Fibroblast of lung (primary cell): ENCODE data around the gene SPRYD3. TPM values are rescaled to one million over a fixed set of nuclear protein-coding genes. Genes with fewer than 3 reads are reported as not detected.
A peak's percentile ranks its signal among the peaks of the same experiment; 100 is the strongest.

Source experiments
- DNase-seq, 2 donors: peaks; one replicate each; pipeline versions ENCODE4 v3.0.0 to v3.0.0-alpha.2; 2010; ENCODE audit warnings: low read depth in 2 of 2
- H2AFZ ChIP-seq: 2 replicates; pipeline ENCODE4 v1.5.1; 2012; ENCODE audit warnings: low read length, control low read depth, inconsistent platforms
- H3K27ac ChIP-seq: 2 replicates; pipeline ENCODE4 v1.5.1; 2011; ENCODE audit warnings: low read length, control low read depth; ENCODE audit not compliant: insufficient read depth
- H3K27me3 ChIP-seq: 2 replicates; pipeline ENCODE4 v1.5.1; 2011; ENCODE audit warnings: mild to moderate bottlenecking, low read length; ENCODE audit not compliant: control insufficient read depth, insufficient read depth
- H3K36me3 ChIP-seq: 2 replicates; pipeline ENCODE4 v1.5.1; 2011; ENCODE audit warnings: low read length; ENCODE audit not compliant: control insufficient read depth, insufficient read depth
- H3K4me1 ChIP-seq: 2 replicates; pipeline ENCODE4 v1.5.1; 2011; ENCODE audit warnings: low read length; ENCODE audit not compliant: control insufficient read depth, insufficient read depth; ENCODE audit errors: extremely low read depth
- H3K4me2 ChIP-seq: 2 replicates; pipeline ENCODE4 v1.5.1; 2011; ENCODE audit warnings: low read length, control low read depth; ENCODE audit not compliant: insufficient read depth; ENCODE audit errors: extremely low read depth
- H3K4me3 ChIP-seq, 4 experiments: fragments of 200-600 bp in 1 of 4; sonication (generic) in 1 of 4; replicated peaks in 1 of 4; 2 replicates each; pipeline ENCODE4 v1.5.1; 2011 to 2016; ENCODE audit warnings: low read length in 4 of 4, low read depth in 3 of 4, mild to moderate bottlenecking in 3 of 4, control low read depth in 2 of 4, inconsistent platforms in 1 of 4, mixed read lengths in 1 of 4; ENCODE audit not compliant: insufficient read depth in 1 of 4; ENCODE audit errors: control extremely low read depth in 1 of 4
- H3K79me2 ChIP-seq: 2 replicates; pipeline ENCODE4 v1.5.1; 2012; ENCODE audit warnings: mild to moderate bottlenecking, low read length, inconsistent platforms; ENCODE audit not compliant: control insufficient read depth, insufficient read depth
- H3K9ac ChIP-seq: 2 replicates; pipeline ENCODE4 v1.5.1; 2011; ENCODE audit warnings: mild to moderate bottlenecking, low read length, control low read depth; ENCODE audit not compliant: insufficient read depth
- H3K9me3 ChIP-seq: 2 replicates; pipeline ENCODE4 v1.5.1; 2012; ENCODE audit warnings: low read depth, low read length; ENCODE audit not compliant: control insufficient read depth, insufficient read depth
- H4K20me1 ChIP-seq: 2 replicates; pipeline ENCODE4 v1.5.1; 2011; ENCODE audit warnings: low read length; ENCODE audit not compliant: control insufficient read depth, insufficient read depth; ENCODE audit errors: extremely low read depth
- EZH2 ChIP-seq: IDR thresholded peaks from 2 replicates; pipeline ENCODE4 v1.5.1; 2012; ENCODE audit warnings: low read length, control low read depth, mild to moderate bottlenecking; ENCODE audit errors: missing control alignments
- polyA plus RNA-seq, 2 donors: library from polyadenylated mRNA; depleted of rRNA in 1 of 2; stranded (reverse) in 1 of 2; unstranded in 1 of 2; fragments of >200 nt; gene quantifications; 2 replicates each; pipeline ENCODE4 v1.2.1, GENCODE V29; 2011 to 2012; ENCODE audit warnings: missing spikeins in 1 of 2
- total RNA-seq: library from RNA; depleted of rRNA; stranded (reverse); fragments of >200 nt; gene quantifications from 2 replicates; pipeline ENCODE4 v1.2.1, GENCODE V29; 2014
- TF ChIP-seq, protein P1 (sequence below), 2 donors: IDR thresholded peaks in 1 of 2; conservative IDR thresholded peaks in 1 of 2; 1 replicate in 1 of 2; 2 replicates in 1 of 2; pipeline ENCODE4 v1.5.1; 2011 to 2012; ENCODE audit warnings: low read length in 2 of 2, control low read depth in 1 of 2, inconsistent platforms in 1 of 2, low read depth in 1 of 2, mild to moderate bottlenecking in 1 of 2

SPRYD3 gene
- total and polyA plus RNA-seq, 2 donors (not counting 1 experiment from before 2014, with no cell fraction given) = 18.2 to 23.3 TPM

DNA sequence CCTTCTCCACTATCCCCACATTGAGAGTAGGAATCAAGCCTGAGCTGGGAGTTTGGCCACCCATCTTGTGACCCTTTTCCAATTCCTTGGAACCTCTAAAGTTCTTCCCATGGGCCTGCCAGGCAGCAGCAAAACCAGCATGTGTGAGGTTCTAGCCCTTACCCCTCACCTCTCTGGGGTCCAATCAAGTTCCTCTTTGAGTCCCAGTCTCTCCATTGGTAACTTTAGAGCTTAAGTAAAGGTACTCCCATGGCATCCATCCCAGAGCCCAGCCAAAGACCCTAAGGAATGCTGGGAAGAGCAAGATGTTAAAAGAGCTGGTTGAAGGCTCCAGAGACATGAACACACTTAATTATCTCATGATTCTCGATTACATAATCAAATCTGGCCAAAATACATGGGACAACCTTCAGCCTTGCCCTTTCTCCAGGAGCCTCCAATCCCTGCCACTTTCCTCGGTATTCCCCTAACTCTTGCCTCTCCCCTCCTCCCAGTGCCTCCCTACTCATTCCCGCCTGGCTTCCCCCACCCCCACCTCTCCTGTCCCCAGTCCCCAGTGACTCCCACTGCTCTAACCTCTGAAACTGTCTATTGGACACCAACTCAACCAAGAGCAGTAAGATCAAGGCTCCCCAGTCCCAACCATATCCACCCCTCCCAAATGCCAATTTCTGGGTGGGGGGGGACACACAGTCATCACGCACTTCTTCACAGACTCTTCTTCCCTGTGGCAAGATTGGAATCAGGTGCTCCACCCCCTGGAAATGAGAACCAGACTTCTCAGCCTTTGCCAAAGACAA is 34.1 kb downstream of the SPRYD3 start:
- Histone ChIP-seq H3K79me2 (peaks cover 11% of the 10 kb centered on the region), H2AFZ (no peak overlapping the region), H3K27ac (no peak overlapping the region), H3K9ac (no peak overlapping the region), H3K4me1 (peaks cover 19% of the 10 kb centered on the region), H3K36me3 (peaks cover 6% of the 10 kb centered on the region), H4K20me1 (no peaks in the 10 kb centered on the region), H3K4me2 (peak overlapping the region; percentile 45), H3K27me3 (no peaks in the 10 kb centered on the region), H3K9me3 (no peaks in the 10 kb centered on the region), H3K4me3 (peak overlapping the region in 3 of 4 experiments; percentile 46 to 83 (median 76))
- DNase-seq = no peak
- TF ChIP-seq, protein P1, sequence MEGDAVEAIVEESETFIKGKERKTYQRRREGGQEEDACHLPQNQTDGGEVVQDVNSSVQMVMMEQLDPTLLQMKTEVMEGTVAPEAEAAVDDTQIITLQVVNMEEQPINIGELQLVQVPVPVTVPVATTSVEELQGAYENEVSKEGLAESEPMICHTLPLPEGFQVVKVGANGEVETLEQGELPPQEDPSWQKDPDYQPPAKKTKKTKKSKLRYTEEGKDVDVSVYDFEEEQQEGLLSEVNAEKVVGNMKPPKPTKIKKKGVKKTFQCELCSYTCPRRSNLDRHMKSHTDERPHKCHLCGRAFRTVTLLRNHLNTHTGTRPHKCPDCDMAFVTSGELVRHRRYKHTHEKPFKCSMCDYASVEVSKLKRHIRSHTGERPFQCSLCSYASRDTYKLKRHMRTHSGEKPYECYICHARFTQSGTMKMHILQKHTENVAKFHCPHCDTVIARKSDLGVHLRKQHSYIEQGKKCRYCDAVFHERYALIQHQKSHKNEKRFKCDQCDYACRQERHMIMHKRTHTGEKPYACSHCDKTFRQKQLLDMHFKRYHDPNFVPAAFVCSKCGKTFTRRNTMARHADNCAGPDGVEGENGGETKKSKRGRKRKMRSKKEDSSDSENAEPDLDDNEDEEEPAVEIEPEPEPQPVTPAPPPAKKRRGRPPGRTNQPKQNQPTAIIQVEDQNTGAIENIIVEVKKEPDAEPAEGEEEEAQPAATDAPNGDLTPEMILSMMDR (conservative IDR thresholded peaks at IDR 0.05 in 1 of 2, IDR thresholded peaks at IDR 0.05 in 1 of 2; ENCODE audit: low read depth in 1 of 2, low read length in 2 of 2) = no peak
- no peak for TF ChIP-seq EZH2

DNA sequence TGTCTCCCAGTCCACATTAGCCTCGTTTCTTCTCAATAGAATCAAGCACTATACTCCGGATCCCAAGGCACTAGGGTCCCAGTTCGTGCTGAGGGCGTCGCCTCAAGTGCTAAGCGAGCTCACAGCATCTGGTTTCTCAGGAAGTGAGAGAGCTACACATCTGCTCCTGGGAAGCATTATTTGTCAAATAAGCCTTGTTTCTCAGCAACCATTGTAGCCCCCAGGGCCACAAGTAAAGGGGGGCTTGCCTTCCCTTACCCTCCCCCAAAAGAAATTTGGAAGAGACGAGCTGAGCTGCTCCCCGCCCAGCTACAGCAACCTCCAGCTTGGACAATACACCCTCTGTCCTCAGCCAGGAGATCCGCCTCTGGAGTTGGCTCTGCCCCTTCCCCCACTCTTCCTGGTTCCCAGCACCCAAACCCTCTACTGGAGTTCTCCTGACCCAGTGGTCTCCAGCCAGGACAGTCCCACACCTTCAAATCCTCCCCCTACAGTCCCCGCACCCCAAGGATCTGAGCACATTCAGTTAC is 35.1 kb downstream of the SPRYD3 start:
- TF ChIP-seq, protein P1 (conservative IDR thresholded peaks at IDR 0.05 in 1 of 2, IDR thresholded peaks at IDR 0.05 in 1 of 2; ENCODE audit: low read depth in 1 of 2, low read length in 2 of 2) = no peak
- no peak for TF ChIP-seq EZH2
- Histone ChIP-seq H3K4me3 (no peak overlapping the region), H4K20me1 (no peaks in the 10 kb centered on the region), H3K27ac (no peak overlapping the region), H3K4me2 (no peak overlapping the region), H3K4me1 (peaks cover 15% of the 10 kb centered on the region), H3K36me3 (peaks cover 12% of the 10 kb centered on the region), H3K79me2 (peaks cover 2% of the 10 kb centered on the region), H3K9me3 (no peaks in the 10 kb centered on the region), H2AFZ (no peak overlapping the region), H3K9ac (no peak overlapping the region), H3K27me3 (no peaks in the 10 kb centered on the region)
- DNase-seq = no peak

DNA sequence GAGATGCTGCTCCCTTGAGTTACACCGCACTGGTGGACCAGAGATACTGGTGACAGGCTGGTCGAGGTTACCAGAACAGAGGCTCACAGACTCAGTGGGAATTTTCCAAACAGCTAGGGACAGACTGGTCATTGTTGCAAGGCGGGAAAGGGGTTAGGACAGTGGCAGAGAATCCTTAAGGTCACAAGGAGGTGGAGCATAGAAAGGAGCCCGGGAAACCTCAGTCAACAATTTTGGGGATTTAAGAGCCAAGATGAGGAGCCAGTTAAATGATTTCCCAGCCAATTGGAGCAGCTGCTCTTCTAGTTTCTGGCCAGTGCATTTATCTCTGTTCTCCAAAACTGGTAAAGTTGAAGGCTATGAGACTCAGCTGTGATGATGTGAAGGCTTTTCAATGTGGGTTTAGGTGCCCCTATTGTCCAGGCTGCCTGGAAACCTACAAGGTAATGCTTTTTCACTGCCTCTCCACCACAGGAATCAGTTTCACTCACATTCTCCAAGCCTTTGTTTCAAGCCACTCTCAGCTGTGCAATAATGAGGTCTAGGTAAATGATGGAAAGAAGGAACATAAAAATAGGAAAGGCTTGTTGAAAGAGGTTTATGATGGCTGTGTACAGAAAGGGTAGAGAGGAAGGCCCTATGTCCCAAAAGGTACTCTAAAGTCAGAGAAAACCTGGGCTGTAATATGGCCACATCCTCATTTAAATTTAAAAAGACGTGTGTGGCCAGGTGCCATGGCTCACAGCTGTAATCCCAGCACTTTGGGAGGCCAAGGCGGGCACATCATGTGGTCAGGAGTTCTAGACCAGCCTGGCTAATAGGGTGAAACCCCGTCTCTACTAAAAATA is 36.4 kb downstream of the SPRYD3 start:
- no peaks in the 10 kb centered on the region for H4K20me1 ChIP-seq
- H3K36me3 ChIP-seq = peaks cover 16% of the 10 kb centered on the region
- H3K9me3 ChIP-seq = no peaks in the 10 kb centered on the region
- H3K4me1 ChIP-seq = peaks cover 10% of the 10 kb centered on the region
- peaks cover 2% of the 10 kb centered on the region for H3K79me2 ChIP-seq
- no peak overlapping the region for H3K9ac ChIP-seq
- DNase-seq = no peak
- no peak overlapping the region for H3K4me2 ChIP-seq
- H3K4me3 ChIP-seq = no peak overlapping the region
- H3K27me3 ChIP-seq = no peaks in the 10 kb centered on the region
- no peak overlapping the region for H3K27ac ChIP-seq
- TF ChIP-seq EZH2 = no peak
- TF ChIP-seq, protein P1 (conservative IDR thresholded peaks at IDR 0.05 in 1 of 2, IDR thresholded peaks at IDR 0.05 in 1 of 2; ENCODE audit: low read depth in 1 of 2, low read length in 2 of 2) = no peak
- no peak overlapping the region for H2AFZ ChIP-seq
